ENCODE measurements around the gene REG4.

The REG4 gene

GRCh38 chr1:119840745-119841144 is 29.5 kb upstream of the REG4 start:
- Histone ChIP-seq H2AFZ (ENCODE audit: low read length) (no peak overlapping the region), H3K4me1 (ENCODE audit: insufficient read depth, low read length, poor library complexity, severe bottlenecking) (no peaks in the 10 kb centered on the region), H3K9ac (ENCODE audit: low read depth, low read length, poor library complexity, severe bottlenecking) (no peak overlapping the region), H3F3A (ENCODE audit: low read depth) (no peaks in the 10 kb centered on the region), H3K4me2 (ENCODE audit: low read depth, low read length, poor library complexity, severe bottlenecking) (no peak overlapping the region), H4K20me1 (ENCODE audit: insufficient read depth, low read length, poor library complexity, severe bottlenecking) (no peaks in the 10 kb centered on the region), H3K4me3 (ENCODE audit: low read length, poor library complexity, severe bottlenecking) (no peak overlapping the region), H3K9me3 (ENCODE audit: insufficient read depth, low read depth, low read length) (no peaks in the 10 kb centered on the region), H3K36me3 (ENCODE audit: insufficient read depth, low read length) (no peaks in the 10 kb centered on the region), H3K27me3 (ENCODE audit: insufficient read depth, low read length, poor library complexity, severe bottlenecking) (no peaks in the 10 kb centered on the region), H3K9me2 (replicated peaks; ENCODE audit: low read depth, low read length) (no peaks in the 10 kb centered on the region), H3K79me2 (ENCODE audit: insufficient read depth, low read length) (no peaks in the 10 kb centered on the region)
- TF ChIP-seq CTCF (conservative IDR thresholded peaks at IDR 0.05; ENCODE audit: low read length), result no peak
- TF ChIP-seq EZH2phosphoT487 (IDR thresholded peaks at IDR 0.05; ENCODE audit: borderline replicate concordance), result no peak

- H4K20me1 ChIP-seq (ENCODE audit: insufficient read depth, low read length, poor library complexity, severe bottlenecking), result no peaks in the 10 kb centered on the region
- no peak overlapping the region for H3K4me2 ChIP-seq (ENCODE audit: low read depth, low read length, poor library complexity, severe bottlenecking)
- no peak for TF ChIP-seq CTCF (conservative IDR thresholded peaks at IDR 0.05; ENCODE audit: low read length)
- no peak for TF ChIP-seq EZH2phosphoT487 (IDR thresholded peaks at IDR 0.05; ENCODE audit: borderline replicate concordance)
- no peaks in the 10 kb centered on the region for H3F3A ChIP-seq (ENCODE audit: low read depth)
- no peaks in the 10 kb centered on the region for H3K36me3 ChIP-seq (ENCODE audit: insufficient read depth, low read length)
- H3K4me3 ChIP-seq (ENCODE audit: low read length, poor library complexity, severe bottlenecking), result no peak overlapping the region
- no peak overlapping the region for H3K9ac ChIP-seq (ENCODE audit: low read depth, low read length, poor library complexity, severe bottlenecking)
- no peaks in the 10 kb centered on the region for H3K79me2 ChIP-seq (ENCODE audit: insufficient read depth, low read length)
- no peaks in the 10 kb centered on the region for H3K9me2 ChIP-seq (replicated peaks; ENCODE audit: low read depth, low read length)
- no peaks in the 10 kb centered on the region for H3K27me3 ChIP-seq (ENCODE audit: insufficient read depth, low read length, poor library complexity, severe bottlenecking)
- no peak overlapping the region for H2AFZ ChIP-seq (ENCODE audit: low read length)
- H3K9me3 ChIP-seq (ENCODE audit: insufficient read depth, low read depth, low read length), result no peaks in the 10 kb centered on the region
- no peaks in the 10 kb centered on the region for H3K4me1 ChIP-seq (ENCODE audit: insufficient read depth, low read length, poor library complexity, severe bottlenecking)
These were observed 27.0 kb upstream of the REG4 start for GRCh38 chr1:119838236-119838635.

GRCh38 chr1:119834990-119835389 is 23.7 kb upstream of the REG4 start:
- H3K36me3 ChIP-seq (ENCODE audit: insufficient read depth, low read length), result no peaks in the 10 kb centered on the region
- H3K4me3 ChIP-seq (ENCODE audit: low read length, poor library complexity, severe bottlenecking), result no peak overlapping the region
- H3F3A ChIP-seq (ENCODE audit: low read depth), result no peaks in the 10 kb centered on the region
- no peak overlapping the region for H2AFZ ChIP-seq (ENCODE audit: low read length)
- no peak overlapping the region for H3K4me2 ChIP-seq (ENCODE audit: low read depth, low read length, poor library complexity, severe bottlenecking)
- H4K20me1 ChIP-seq (ENCODE audit: insufficient read depth, low read length, poor library complexity, severe bottlenecking), result no peaks in the 10 kb centered on the region
- no peaks in the 10 kb centered on the region for H3K4me1 ChIP-seq (ENCODE audit: insufficient read depth, low read length, poor library complexity, severe bottlenecking)
- H3K9me2 ChIP-seq (replicated peaks; ENCODE audit: low read depth, low read length), result no peaks in the 10 kb centered on the region
- H3K79me2 ChIP-seq (ENCODE audit: insufficient read depth, low read length), result no peaks in the 10 kb centered on the region
- no peaks in the 10 kb centered on the region for H3K9me3 ChIP-seq (ENCODE audit: insufficient read depth, low read depth, low read length)
- no peak overlapping the region for H3K9ac ChIP-seq (ENCODE audit: low read depth, low read length, poor library complexity, severe bottlenecking)
- no peak for TF ChIP-seq EZH2phosphoT487 (IDR thresholded peaks at IDR 0.05; ENCODE audit: borderline replicate concordance)
- no peak for TF ChIP-seq CTCF (conservative IDR thresholded peaks at IDR 0.05; ENCODE audit: low read length)
- H3K27me3 ChIP-seq (ENCODE audit: insufficient read depth, low read length, poor library complexity, severe bottlenecking), result no peaks in the 10 kb centered on the region
